Endothelial cell of umbilical vein (primary cell): Measurements from ENCODE around the gene HTRA3. TPM values are rescaled to one million over a fixed set of nuclear protein-coding genes. Genes with fewer than 3 reads are reported as not detected.

ENCODE experiments used
- BruUV-seq: library from RNA; stranded (reverse); fragments of 400-500 nt; replicated peaks from 2 replicates; lab custom pipeline; 2021; lab: Mats Ljungman, UMichigan
- CTCF ChIA-PET: fragments of 300-600, 350-600 bp; sonication (Branson Sonifier 250); formaldehyde crosslinking; loops from one replicate; lab custom pipeline; 2021; ENCODE audit warnings: antibody characterized with exemption, inconsistent platforms; lab: Charles Lee
- POLR2A ChIA-PET: fragments of 300-600, 350-600 bp; sonication (Branson Sonifier 250); formaldehyde crosslinking; loops from one replicate; lab custom pipeline; 2021; ENCODE audit warnings: antibody characterized with exemption, inconsistent platforms; lab: Charles Lee
- DNase-seq: peaks from one replicate; pipeline ENCODE4 v3.0.0-alpha.2; 2011; ENCODE audit warnings: low read depth, low spot score
- FAIRE-seq: peaks from 2 replicates; lab custom pipeline; 2011; peaks lifted over from hg19 to GRCh38; lab: Jason Lieb, UNC
- H2AFZ ChIP-seq: 2 replicates; pipeline ENCODE4 v1.6.0; 2012; ENCODE audit warnings: low read depth, low read length, control low read depth, inconsistent platforms
- H3K27ac ChIP-seq: 2 replicates; pipeline ENCODE4 v1.5.1; 2011; ENCODE audit warnings: low read depth, mild to moderate bottlenecking, control low read depth, low read length, moderate library complexity; ENCODE audit not compliant: insufficient read depth
- H3K27me3 ChIP-seq, 2 experiments: 2 replicates each; pipeline versions ENCODE4 v1.6.0 to v1.6.1; 2011; ENCODE audit warnings: low read length in 2 of 2, mixed read lengths in 1 of 2; ENCODE audit not compliant: control insufficient read depth in 2 of 2, insufficient read depth in 2 of 2
- H3K36me3 ChIP-seq, 2 experiments: 2 replicates in 1 of 2; 3 replicates in 1 of 2; pipeline ENCODE4 v1.5.1; 2011; ENCODE audit warnings: low read length in 2 of 2, mild to moderate bottlenecking in 1 of 2, moderate library complexity in 1 of 2; ENCODE audit not compliant: control insufficient read depth in 2 of 2, insufficient read depth in 2 of 2; ENCODE audit errors: extremely low read depth in 1 of 2
- H3K4me1 ChIP-seq: 3 replicates; pipeline ENCODE4 v1.5.1; 2011; ENCODE audit warnings: mild to moderate bottlenecking, low read length; ENCODE audit not compliant: control insufficient read depth, insufficient read depth; ENCODE audit errors: extremely low read depth
- H3K4me2 ChIP-seq: 2 replicates; pipeline ENCODE4 v1.6.1; 2011; ENCODE audit warnings: low read length, control low read depth, mixed read lengths; ENCODE audit not compliant: insufficient read depth
- H3K4me3 ChIP-seq, 3 experiments: fragments of 200-600 bp in 1 of 3; sonication (generic), shearing (Covaris generic) in 1 of 3; replicated peaks in 1 of 3; 2 replicates each; pipeline ENCODE4 v1.5.1; 2011 to 2016; ENCODE audit warnings: control low read depth in 3 of 3, low read length in 3 of 3, mild to moderate bottlenecking in 2 of 3, inconsistent platforms in 1 of 3, low read depth in 1 of 3, moderate library complexity in 1 of 3; ENCODE audit not compliant: insufficient read depth in 1 of 3
- H3K79me2 ChIP-seq: 2 replicates; pipeline ENCODE4 v1.6.0; 2012; ENCODE audit warnings: low read length, inconsistent platforms; ENCODE audit not compliant: control insufficient read depth, insufficient read depth
- H3K9ac ChIP-seq: replicated peaks from 2 replicates; pipeline ENCODE3; 2011; ENCODE audit warnings: low read length, control low read depth; ENCODE audit not compliant: insufficient read depth; ENCODE audit errors: extremely low read depth
- H3K9me1 ChIP-seq: replicated peaks from 3 replicates; pipeline ENCODE4 v1.6.0; 2011; ENCODE audit warnings: mild to moderate bottlenecking, low read length; ENCODE audit not compliant: control insufficient read depth, insufficient read depth; ENCODE audit errors: extremely low read depth
- H3K9me3 ChIP-seq: replicated peaks from 2 replicates; pipeline ENCODE4 v1.5.1; 2012; ENCODE audit warnings: low read length, inconsistent platforms; ENCODE audit not compliant: control insufficient read depth, insufficient read depth
- H4K20me1 ChIP-seq: replicated peaks from 2 replicates; pipeline ENCODE3; 2011; ENCODE audit warnings: mild to moderate bottlenecking, low read length; ENCODE audit not compliant: control insufficient read depth, insufficient read depth; ENCODE audit errors: extremely low read depth
- EZH2 ChIP-seq: IDR thresholded peaks from 2 replicates; pipeline ENCODE4 v1.6.1; 2012; ENCODE audit warnings: borderline replicate concordance, low read depth, mild to moderate bottlenecking, moderate library complexity, low read length, inconsistent platforms; ENCODE audit not compliant: severe bottlenecking
- FOS ChIP-seq: IDR thresholded peaks from 2 replicates; pipeline ENCODE4 v1.6.1; 2011; ENCODE audit warnings: mild to moderate bottlenecking, low read length, moderate library complexity, borderline replicate concordance; ENCODE audit not compliant: insufficient read depth
- GATA2 ChIP-seq: IDR thresholded peaks from 2 replicates; pipeline ENCODE4 v1.7.0; 2011; ENCODE audit warnings: low read depth, mild to moderate bottlenecking, moderate library complexity, mixed read lengths, low read length; ENCODE audit not compliant: insufficient read length, insufficient read depth
- JUN ChIP-seq: IDR thresholded peaks from 2 replicates; pipeline ENCODE4 v1.6.1; 2011; ENCODE audit warnings: borderline replicate concordance, low read depth; ENCODE audit not compliant: insufficient read length, insufficient read depth
- MYC ChIP-seq: IDR thresholded peaks from one replicate; pipeline ENCODE4 v1.6.1; 2011; ENCODE audit warnings: mild to moderate bottlenecking, low read depth, low read length
- POLR2A ChIP-seq: IDR thresholded peaks from 2 replicates; pipeline ENCODE4 v1.6.1; 2012; ENCODE audit warnings: low read depth, mild to moderate bottlenecking, control low read depth, low read length
- POLR2AphosphoS5 ChIP-seq: IDR thresholded peaks from 2 replicates; pipeline ENCODE4 v1.6.1; 2012; ENCODE audit warnings: low read depth, mild to moderate bottlenecking, control low read depth, low read length, moderate library complexity; ENCODE audit not compliant: insufficient read depth
- dilution Hi-C: fragments of 300-500 bp; cut with MboI; formaldehyde crosslinking; loops from one replicate; pipeline ENCODE4 v1.15.0; 2019; ENCODE audit warnings: low sequenced_read_pairs; ENCODE audit not compliant: extremely low pct_ligation_motif_present
- intact Hi-C: fragments of 100-400 bp; cut with micrococcal nuclease; formaldehyde crosslinking; loops from one replicate; pipeline ENCODE4 v1.10.0; 2022
- polyA plus RNA-seq, 4 experiments: library from polyadenylated mRNA; depleted of rRNA in 3 of 4; stranded (reverse) in 3 of 4; unstranded in 1 of 4; fragments of >200 nt; gene quantifications; 2 replicates each; pipeline versions ENCODE4 v1.2.1 to v1.2.3, GENCODE V29; 2011 to 2012; ENCODE audit warnings: missing spikeins in 1 of 4
- total RNA-seq: library from RNA; stranded (reverse); gene quantifications from 2 replicates; pipeline ENCODE4 v1.2.3, GENCODE V29; 2021
- TF ChIP-seq, protein P1 (sequence below): IDR thresholded peaks from 2 replicates; pipeline ENCODE4 v1.6.1; 2011; ENCODE audit not compliant: insufficient read depth, insufficient read length
- TF ChIP-seq, protein P2 (sequence below), 2 donors: IDR thresholded peaks; 1 replicate in 1 of 2; 2 replicates in 1 of 2; pipeline ENCODE4 v1.5.1; 2011; ENCODE audit warnings: low read length in 2 of 2, mild to moderate bottlenecking in 2 of 2, moderate library complexity in 2 of 2, control low read depth in 1 of 2, inconsistent platforms in 1 of 2, low read depth in 1 of 2; ENCODE audit not compliant: insufficient read depth in 1 of 2; ENCODE audit errors: extremely low read depth in 1 of 2

Gene HTRA3
- total and polyA plus RNA-seq, 2 donors (not counting 3 experiments of a cell fraction or from before 2014, with no cell fraction given), result 9.0 to 12.0 TPM

DNA sequence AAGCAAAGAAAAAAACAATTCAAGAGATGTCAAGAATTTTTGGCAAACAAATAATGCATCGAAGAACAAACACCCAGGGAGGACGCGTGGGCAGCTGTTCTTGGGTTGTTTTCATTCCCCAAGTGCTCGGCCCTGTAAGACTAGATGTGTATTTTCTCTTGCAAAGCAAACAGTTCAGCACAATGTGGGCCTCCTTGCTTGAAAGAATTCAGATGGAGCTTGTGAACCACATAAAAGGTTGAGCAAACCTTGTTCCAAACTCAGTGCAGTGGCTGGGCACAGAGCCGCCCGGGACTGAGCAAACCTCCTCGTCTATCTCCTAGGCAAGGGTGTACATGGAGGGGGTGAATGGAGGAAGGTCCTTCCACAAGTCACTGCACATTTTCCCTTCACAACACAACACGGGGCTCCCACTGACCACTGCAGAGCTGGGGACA, 82.4 kb downstream of the HTRA3 start:
- TF ChIP-seq GATA2 (no peak), MYC (no peak), POLR2AphosphoS5 (no peak), JUN (no peak), FOS (no peak), POLR2A (no peak), EZH2 (no peak)
- TF ChIP-seq, protein P1, sequence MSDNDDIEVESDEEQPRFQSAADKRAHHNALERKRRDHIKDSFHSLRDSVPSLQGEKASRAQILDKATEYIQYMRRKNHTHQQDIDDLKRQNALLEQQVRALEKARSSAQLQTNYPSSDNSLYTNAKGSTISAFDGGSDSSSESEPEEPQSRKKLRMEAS, result no peak
- TF ChIP-seq, protein P2, sequence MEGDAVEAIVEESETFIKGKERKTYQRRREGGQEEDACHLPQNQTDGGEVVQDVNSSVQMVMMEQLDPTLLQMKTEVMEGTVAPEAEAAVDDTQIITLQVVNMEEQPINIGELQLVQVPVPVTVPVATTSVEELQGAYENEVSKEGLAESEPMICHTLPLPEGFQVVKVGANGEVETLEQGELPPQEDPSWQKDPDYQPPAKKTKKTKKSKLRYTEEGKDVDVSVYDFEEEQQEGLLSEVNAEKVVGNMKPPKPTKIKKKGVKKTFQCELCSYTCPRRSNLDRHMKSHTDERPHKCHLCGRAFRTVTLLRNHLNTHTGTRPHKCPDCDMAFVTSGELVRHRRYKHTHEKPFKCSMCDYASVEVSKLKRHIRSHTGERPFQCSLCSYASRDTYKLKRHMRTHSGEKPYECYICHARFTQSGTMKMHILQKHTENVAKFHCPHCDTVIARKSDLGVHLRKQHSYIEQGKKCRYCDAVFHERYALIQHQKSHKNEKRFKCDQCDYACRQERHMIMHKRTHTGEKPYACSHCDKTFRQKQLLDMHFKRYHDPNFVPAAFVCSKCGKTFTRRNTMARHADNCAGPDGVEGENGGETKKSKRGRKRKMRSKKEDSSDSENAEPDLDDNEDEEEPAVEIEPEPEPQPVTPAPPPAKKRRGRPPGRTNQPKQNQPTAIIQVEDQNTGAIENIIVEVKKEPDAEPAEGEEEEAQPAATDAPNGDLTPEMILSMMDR (IDR thresholded peaks at IDR 0.05; ENCODE audit: extremely low read depth in 1 of 2, insufficient read depth in 1 of 2, low read depth in 1 of 2, low read length in 2 of 2), result no peak
- Histone ChIP-seq H4K20me1 (no peaks in the 10 kb centered on the region), H3K4me2 (no peak overlapping the region), H3K4me1 (no peaks in the 10 kb centered on the region), H3K9me1 (no peaks in the 10 kb centered on the region), H3K79me2 (no peaks in the 10 kb centered on the region), H3K27me3 (peaks cover 5% of the 10 kb centered on the region in 2 experiments), H2AFZ (no peak overlapping the region), H3K27ac (no peak overlapping the region), H3K36me3 (no peaks in the 10 kb centered on the region), H3K4me3 (no peak overlapping the region), H3K9ac (no peak overlapping the region), H3K9me3 (no peaks in the 10 kb centered on the region)
- intact Hi-C loops (no loop called here), dilution Hi-C loops (no loop called here)
- no peak for DNase-seq
- no peak for FAIRE-seq
- POLR2A ChIA-PET, result no interaction called here
- no TSS peak for BruUV-seq
- CTCF ChIA-PET, result interaction anchor here (0.8 kb wide), 1 partner anchor 9 kb away, joined by 3 read pairs; no protein-coding TSS in a partner anchor
